Skin epidermis (tissue), 12 donors: ENCODE data around the gene ERMAP.
A peak's percentile ranks its signal among the peaks of the same experiment; 100 is the strongest.

Source experiments
- H3K27ac ChIP-seq, 21 experiments: fragments of 200-600 bp; sonication (generic) in 11 of 21; one replicate each; pipeline ENCODE4 v1.5.0; 2020; ENCODE audit warnings: mild to moderate bottlenecking in 3 of 21, inconsistent platforms in 2 of 21, moderate library complexity in 2 of 21
- H3K4me3 ChIP-seq, 7 experiments: fragments of 200-600 bp; sonication (generic) in 2 of 7; one replicate each; pipeline ENCODE4 v1.5.0; 2020; ENCODE audit warnings: inconsistent platforms in 2 of 7, mild to moderate bottlenecking in 2 of 7, moderate library complexity in 1 of 7

ERMAP gene

GRCh38 chr1:42816585-42817439 lies at the start of gene ERMAP, which contains the start of gene SVBP:
TSS of gene ERMAP (plus strand) at chr1:42817122. CDS start at chr1:42830449, 13,327 bp downstream.
TSS of gene SVBP (minus strand) at chr1:42817397. CDS start at chr1:42816544, 853 bp downstream.
- Histone ChIP-seq H3K4me3 (peak within 1 kb of the TSS; percentile 48 to 70 (median 57)), H3K27ac (peak within 1 kb of the TSS; percentile 88 to 100 (median 97))

GRCh38 chr1:42767510-42768000 lies 49.4 kb upstream of the ERMAP start:
- H3K27ac ChIP-seq = peak overlapping the region; percentile 61 to 99 (median 93)
- peak overlapping the region; percentile 77 to 100 (median 97) for H3K4me3 ChIP-seq

- H3K27ac ChIP-seq = peak overlapping the region in 5 of 21 experiments; percentile 89 to 97 (median 97)
- H3K4me3 ChIP-seq = peak overlapping the region in 6 of 7 experiments; percentile 77 to 100 (median 98)
These were observed 48.8 kb upstream of the ERMAP start for GRCh38 chr1:42768172-42768571.

- Histone ChIP-seq H3K27ac (no peak overlapping the region), H3K4me3 (no peak overlapping the region)
These were observed 47.1 kb upstream of the ERMAP start for GRCh38 chr1:42769811-42770210.

- H3K27ac ChIP-seq = no peak overlapping the region
- H3K4me3 ChIP-seq = no peak overlapping the region
These were observed 43.5 kb upstream of the ERMAP start for GRCh38 chr1:42773420-42773819.

- Histone ChIP-seq H3K27ac (no peak overlapping the region), H3K4me3 (no peak overlapping the region)
These were observed 41.9 kb upstream of the ERMAP start for GRCh38 chr1:42774928-42775526.

GRCh38 chr1:42776502-42776901 lies 40.4 kb upstream of the ERMAP start:
- H3K4me3 ChIP-seq = no peak overlapping the region
- H3K27ac ChIP-seq = no peak overlapping the region

GRCh38 chr1:42777852-42778251 lies 39.1 kb upstream of the ERMAP start:
- H3K27ac ChIP-seq = no peak overlapping the region
- no peak overlapping the region for H3K4me3 ChIP-seq

GRCh38 chr1:42779725-42780124 lies 37.2 kb upstream of the ERMAP start:
- no peak overlapping the region for H3K27ac ChIP-seq
- H3K4me3 ChIP-seq = no peak overlapping the region

GRCh38 chr1:42780176-42780575 lies 36.7 kb upstream of the ERMAP start:
- Histone ChIP-seq H3K4me3 (no peak overlapping the region), H3K27ac (no peak overlapping the region)

- no peak overlapping the region for H3K27ac ChIP-seq
- no peak overlapping the region for H3K4me3 ChIP-seq
These were observed 33.8 kb upstream of the ERMAP start for GRCh38 chr1:42783092-42783491.

GRCh38 chr1:42784547-42784945 lies 32.4 kb upstream of the ERMAP start:
- Histone ChIP-seq H3K4me3 (peak overlapping the region in 2 of 7 experiments; percentile 17 to 33), H3K27ac (no peak overlapping the region)

- peak within 1 kb of the TSS; percentile 16 to 40 (median 22) for H3K4me3 ChIP-seq
- peak within 1 kb of the TSS in 2 of 21 experiments; percentile 4 to 29 for H3K27ac ChIP-seq
These were observed 31.8 kb upstream of the ERMAP start, which contains the start of gene TMEM269 for GRCh38 chr1:42784946-42785693. TSS of gene TMEM269 (plus strand) at chr1:42784991. CDS start at chr1:42789894, 4,903 bp downstream.

- H3K4me3 ChIP-seq = no peak overlapping the region
- no peak overlapping the region for H3K27ac ChIP-seq
These were observed 30.8 kb upstream of the ERMAP start for GRCh38 chr1:42786097-42786496.

GRCh38 chr1:42788021-42788420 lies 28.9 kb upstream of the ERMAP start:
- Histone ChIP-seq H3K4me3 (no peak overlapping the region), H3K27ac (no peak overlapping the region)

- H3K4me3 ChIP-seq = no peak overlapping the region
- H3K27ac ChIP-seq = no peak overlapping the region
These were observed 23.1 kb upstream of the ERMAP start for GRCh38 chr1:42793824-42794223.

GRCh38 chr1:42797414-42797813 lies 19.5 kb upstream of the ERMAP start:
- no peak overlapping the region for H3K4me3 ChIP-seq
- H3K27ac ChIP-seq = no peak overlapping the region

GRCh38 chr1:42797979-42798378 lies 18.9 kb upstream of the ERMAP start:
- H3K4me3 ChIP-seq = no peak overlapping the region
- no peak overlapping the region for H3K27ac ChIP-seq

- no peak overlapping the region for H3K4me3 ChIP-seq
- H3K27ac ChIP-seq = peak overlapping the region in 1 of 21 experiments; percentile 33
These were observed 15.0 kb upstream of the ERMAP start for GRCh38 chr1:42801832-42802473.
